ENCODE data around the gene ZBTB24.

ZBTB24 gene

DNA sequence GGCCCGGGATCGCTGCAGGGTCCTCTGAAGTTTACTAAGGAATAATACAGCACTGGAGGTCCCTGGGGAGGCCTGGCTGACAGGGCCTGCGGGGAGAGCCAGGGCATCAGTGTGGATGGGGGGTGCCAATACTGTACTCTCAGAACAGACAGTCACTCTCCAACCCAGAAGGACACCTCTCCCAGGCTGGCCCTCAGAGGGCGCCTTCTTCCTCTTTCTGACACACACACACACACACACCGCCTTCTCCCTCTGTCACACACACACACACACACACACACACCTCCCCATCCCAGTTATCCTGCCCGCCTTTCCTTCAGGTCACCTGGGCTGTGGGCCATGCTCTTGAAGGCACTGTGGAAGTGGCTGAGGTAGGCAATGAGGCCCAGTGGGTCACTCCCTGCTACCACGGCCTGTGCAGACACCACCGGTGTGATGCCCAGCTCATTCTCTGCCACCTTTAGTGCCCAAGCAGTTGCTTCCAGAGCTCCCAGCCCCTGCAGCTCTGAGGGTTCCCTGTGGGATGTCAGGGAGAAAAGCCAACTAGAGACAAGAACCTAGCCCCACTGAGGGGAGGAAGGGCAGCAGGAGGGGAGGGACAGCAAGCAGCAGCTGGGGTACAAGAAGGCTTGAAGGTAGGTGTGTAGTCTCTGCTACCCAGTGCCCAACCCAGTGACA, 35.0 kb downstream of the ZBTB24 start:
- Histone ChIP-seq H3K27ac (peak overlapping the region; percentile 43), H3K27me3 (no peaks in the 10 kb centered on the region), H3K9me3 (no peaks in the 10 kb centered on the region), H3K36me3 (peaks cover 99% of the 10 kb centered on the region), H3K4me3 (ENCODE audit: low read depth in 1 of 2, low read length in 1 of 2) (no peak overlapping the region), H3K4me1 (ENCODE audit: control insufficient read depth in 1 of 2, insufficient read depth in 1 of 2, low read depth in 1 of 2, low read length in 1 of 2) (peaks cover 30 to 31% of the 10 kb centered on the region in 2 experiments)
- TF ChIP-seq, protein P1, sequence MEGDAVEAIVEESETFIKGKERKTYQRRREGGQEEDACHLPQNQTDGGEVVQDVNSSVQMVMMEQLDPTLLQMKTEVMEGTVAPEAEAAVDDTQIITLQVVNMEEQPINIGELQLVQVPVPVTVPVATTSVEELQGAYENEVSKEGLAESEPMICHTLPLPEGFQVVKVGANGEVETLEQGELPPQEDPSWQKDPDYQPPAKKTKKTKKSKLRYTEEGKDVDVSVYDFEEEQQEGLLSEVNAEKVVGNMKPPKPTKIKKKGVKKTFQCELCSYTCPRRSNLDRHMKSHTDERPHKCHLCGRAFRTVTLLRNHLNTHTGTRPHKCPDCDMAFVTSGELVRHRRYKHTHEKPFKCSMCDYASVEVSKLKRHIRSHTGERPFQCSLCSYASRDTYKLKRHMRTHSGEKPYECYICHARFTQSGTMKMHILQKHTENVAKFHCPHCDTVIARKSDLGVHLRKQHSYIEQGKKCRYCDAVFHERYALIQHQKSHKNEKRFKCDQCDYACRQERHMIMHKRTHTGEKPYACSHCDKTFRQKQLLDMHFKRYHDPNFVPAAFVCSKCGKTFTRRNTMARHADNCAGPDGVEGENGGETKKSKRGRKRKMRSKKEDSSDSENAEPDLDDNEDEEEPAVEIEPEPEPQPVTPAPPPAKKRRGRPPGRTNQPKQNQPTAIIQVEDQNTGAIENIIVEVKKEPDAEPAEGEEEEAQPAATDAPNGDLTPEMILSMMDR (IDR thresholded peaks at IDR 0.05): no peak

DNA sequence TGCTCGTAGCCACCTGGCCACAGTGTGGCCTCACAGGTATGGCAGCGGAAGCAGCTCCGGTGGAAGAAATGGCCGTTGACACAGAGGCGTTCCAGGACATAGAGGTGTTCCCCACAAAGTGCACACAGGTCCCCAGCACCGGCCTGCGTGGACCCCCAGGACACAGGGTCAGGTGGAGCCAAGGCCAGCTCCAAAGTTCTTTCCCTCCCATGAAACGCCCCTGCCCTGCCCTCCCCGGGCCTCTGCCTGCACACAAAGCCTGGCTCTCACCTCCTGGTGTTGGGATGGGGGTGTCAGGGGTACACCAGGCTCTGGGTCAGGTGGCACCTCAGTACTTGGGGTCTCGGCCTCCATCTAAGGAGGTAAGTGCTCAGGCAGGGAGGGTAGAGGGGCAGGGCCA, 35.9 kb downstream of the ZBTB24 start:
- TF ChIP-seq, protein P1 (IDR thresholded peaks at IDR 0.05): no peak
- no peak overlapping the region for H3K4me3 ChIP-seq (ENCODE audit: low read depth in 1 of 2, low read length in 1 of 2)
- peaks cover 98% of the 10 kb centered on the region for H3K36me3 ChIP-seq
- peak overlapping the region; percentile 18 for H3K27ac ChIP-seq
- H3K27me3 ChIP-seq: no peaks in the 10 kb centered on the region
- no peaks in the 10 kb centered on the region for H3K9me3 ChIP-seq
- H3K4me1 ChIP-seq (ENCODE audit: control insufficient read depth in 1 of 2, insufficient read depth in 1 of 2, low read depth in 1 of 2, low read length in 1 of 2): peaks cover 24 to 29% of the 10 kb centered on the region in 2 experiments

DNA sequence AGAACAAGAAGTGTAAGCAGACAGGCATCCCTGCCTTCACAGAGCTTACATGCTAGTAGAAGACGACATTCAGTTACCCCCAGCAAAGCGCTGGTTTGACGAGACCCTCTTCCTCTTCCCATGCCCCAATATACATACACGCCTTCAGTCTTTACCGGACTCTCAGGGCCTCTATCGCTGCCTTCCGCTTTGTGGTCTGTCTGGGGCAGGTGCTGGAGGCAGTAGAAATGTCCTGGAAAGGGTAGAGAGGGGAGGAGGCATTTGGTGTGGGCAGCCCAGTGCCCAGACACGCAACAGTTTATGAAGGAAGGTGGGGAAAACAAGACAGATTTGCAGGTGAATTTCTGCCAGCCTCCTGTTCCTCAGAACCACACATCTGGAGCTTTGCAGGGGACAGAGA, 36.5 kb downstream of the ZBTB24 start:
- TF ChIP-seq, protein P1 (IDR thresholded peaks at IDR 0.05): no peak
- H3K27ac ChIP-seq: peak overlapping the region; percentile 18
- peaks cover 24 to 29% of the 10 kb centered on the region in 2 experiments for H3K4me1 ChIP-seq (ENCODE audit: control insufficient read depth in 1 of 2, insufficient read depth in 1 of 2, low read depth in 1 of 2, low read length in 1 of 2)
- peaks cover 94% of the 10 kb centered on the region for H3K36me3 ChIP-seq
- no peak overlapping the region for H3K4me3 ChIP-seq (ENCODE audit: low read depth in 1 of 2, low read length in 1 of 2)
- H3K9me3 ChIP-seq: no peaks in the 10 kb centered on the region
- H3K27me3 ChIP-seq: no peaks in the 10 kb centered on the region

DNA sequence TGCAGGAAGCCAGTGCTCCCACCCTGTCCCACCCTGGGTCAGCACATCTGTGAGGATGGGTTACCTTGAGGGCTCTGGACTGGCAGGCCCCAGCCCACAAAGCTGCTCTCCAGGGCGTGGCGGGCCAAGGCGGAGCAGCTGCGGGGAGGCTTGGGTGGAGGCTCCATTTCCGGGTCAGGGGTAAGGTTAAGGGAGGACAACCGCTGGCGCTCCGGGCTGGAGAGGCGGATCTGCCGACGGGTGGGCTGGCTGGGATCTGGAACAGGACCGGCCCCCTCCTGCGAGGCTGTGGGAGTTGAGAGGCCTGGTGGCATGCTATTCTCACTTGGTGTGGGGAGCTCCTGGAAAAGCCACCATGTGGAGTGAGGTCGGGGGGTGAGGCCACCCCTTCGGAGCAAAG, 36.9 kb downstream of the ZBTB24 start:
- H3K4me1 ChIP-seq (ENCODE audit: control insufficient read depth in 1 of 2, insufficient read depth in 1 of 2, low read depth in 1 of 2, low read length in 1 of 2): peaks cover 27 to 31% of the 10 kb centered on the region in 2 experiments
- TF ChIP-seq, protein P1 (IDR thresholded peaks at IDR 0.05): no peak
- H3K36me3 ChIP-seq: peaks cover 90% of the 10 kb centered on the region
- no peak overlapping the region for H3K27ac ChIP-seq
- H3K27me3 ChIP-seq: no peaks in the 10 kb centered on the region
- no peak overlapping the region for H3K4me3 ChIP-seq (ENCODE audit: low read depth in 1 of 2, low read length in 1 of 2)
- H3K9me3 ChIP-seq: no peaks in the 10 kb centered on the region

DNA sequence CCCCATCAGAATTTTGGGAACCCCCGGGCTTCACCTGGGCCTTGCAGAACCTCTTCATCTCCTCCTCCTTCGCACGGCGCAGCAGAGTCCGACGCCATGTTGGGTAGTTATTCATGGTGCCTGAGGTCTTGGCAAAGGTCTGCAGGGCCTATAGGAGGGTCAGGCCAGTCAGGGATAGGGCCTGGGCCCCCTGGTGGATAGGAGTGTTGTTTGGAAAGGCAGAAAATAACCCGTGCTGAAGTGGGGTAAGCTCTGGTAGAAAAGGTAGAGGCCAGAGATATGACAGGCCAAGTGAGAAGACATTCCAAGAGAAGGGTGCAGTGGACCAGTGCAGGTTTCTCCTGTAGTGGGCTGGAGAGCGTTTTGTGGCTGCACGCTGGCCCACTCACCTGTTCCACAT, 37.6 kb downstream of the ZBTB24 start:
- Histone ChIP-seq H3K4me1 (ENCODE audit: control insufficient read depth in 1 of 2, insufficient read depth in 1 of 2, low read depth in 1 of 2, low read length in 1 of 2) (peaks cover 23 to 30% of the 10 kb centered on the region in 2 experiments), H3K36me3 (peaks cover 83% of the 10 kb centered on the region), H3K27ac (no peak overlapping the region), H3K4me3 (ENCODE audit: low read depth in 1 of 2, low read length in 1 of 2) (no peak overlapping the region), H3K9me3 (no peaks in the 10 kb centered on the region), H3K27me3 (no peaks in the 10 kb centered on the region)
- TF ChIP-seq, protein P1 (IDR thresholded peaks at IDR 0.05): no peak
